DND-41 (cell line): Measurements from ENCODE around the gene DHRSX.

Experiments
- ATAC-seq: fragments of 200-7000 bp; cut with Tn5 transposase; 3 replicates; pipeline ENCODE4 v1.9.1; 2021; ENCODE audit warnings: low read depth; ENCODE audit not compliant: insufficient read depth
- DNase-seq: peaks from one replicate; pipeline ENCODE4 v3.0.0-alpha.2; 2020
- H2AFZ ChIP-seq: 2 replicates; pipeline ENCODE4 v1.6.0; 2012; ENCODE audit warnings: low read depth, low read length
- H3K27ac ChIP-seq: 2 replicates; pipeline ENCODE4 v1.5.1; 2012; ENCODE audit warnings: low read length, inconsistent platforms
- H3K27me3 ChIP-seq: fragments of 200-600 bp; sonication (generic); 2 replicates; pipeline ENCODE4 v1.6.0; 2012; ENCODE audit warnings: low read length, mild to moderate bottlenecking, inconsistent platforms; ENCODE audit not compliant: insufficient read depth, poor library complexity
- H3K36me3 ChIP-seq: 2 replicates; pipeline ENCODE4 v1.5.1; 2012; ENCODE audit warnings: low read length, inconsistent platforms; ENCODE audit not compliant: insufficient read depth
- H3K4me1 ChIP-seq: 2 replicates; pipeline ENCODE4 v1.5.1; 2012; ENCODE audit warnings: mild to moderate bottlenecking, low read length; ENCODE audit not compliant: insufficient read depth
- H3K4me2 ChIP-seq: 2 replicates; pipeline ENCODE4 v1.6.0; 2012; ENCODE audit warnings: mild to moderate bottlenecking, moderate library complexity, low read length, inconsistent platforms; ENCODE audit not compliant: insufficient read depth
- H3K4me3 ChIP-seq, 2 experiments: fragments of 200-600 bp in 1 of 2; shearing (Covaris generic) in 1 of 2; 2 replicates each; pipeline ENCODE4 v1.5.1; 2012 to 2016; ENCODE audit warnings: inconsistent platforms in 2 of 2, low read length in 2 of 2, mild to moderate bottlenecking in 2 of 2, low read depth in 1 of 2, moderate library complexity in 1 of 2
- H3K79me2 ChIP-seq: 2 replicates; pipeline ENCODE4 v1.6.0; 2012; ENCODE audit warnings: low read length, inconsistent platforms; ENCODE audit not compliant: insufficient read depth
- H3K9ac ChIP-seq: 2 replicates; pipeline ENCODE4 v1.6.0; 2012; ENCODE audit warnings: low read depth, mild to moderate bottlenecking, inconsistent platforms, low read length, moderate library complexity
- H3K9me3 ChIP-seq: 2 replicates; pipeline ENCODE4 v1.5.1; 2012; ENCODE audit warnings: low read length, moderate library complexity, mild to moderate bottlenecking, inconsistent platforms; ENCODE audit not compliant: insufficient read depth, severe bottlenecking
- H4K20me1 ChIP-seq: 2 replicates; pipeline ENCODE4 v1.6.0; 2012; ENCODE audit warnings: low read length; ENCODE audit not compliant: insufficient read depth
- CTCF ChIP-seq: IDR thresholded peaks from 2 replicates; pipeline ENCODE4 v1.5.1; 2012; ENCODE audit warnings: borderline replicate concordance, low read length, moderate library complexity, mild to moderate bottlenecking; ENCODE audit not compliant: poor library complexity, severe bottlenecking; ENCODE audit errors: extremely low read depth
- EZH2 ChIP-seq: IDR thresholded peaks from 3 replicates; pipeline ENCODE4 v1.6.1; 2012; ENCODE audit warnings: borderline replicate concordance, low read depth, mild to moderate bottlenecking, moderate library complexity, low read length, inconsistent platforms; ENCODE audit not compliant: severe bottlenecking

DHRSX gene

GRCh38 chrX:2172359-2172758 is 328.4 kb downstream of the DHRSX start:
- ATAC-seq (no peak), DNase-seq (no peak)
- H3K79me2 ChIP-seq = no peaks in the 10 kb centered on the region
- H3K4me2 ChIP-seq = no peak overlapping the region
- H3K4me3 ChIP-seq = no peak overlapping the region
- H3K4me1 ChIP-seq = no peaks in the 10 kb centered on the region
- H3K9me3 ChIP-seq = no peaks in the 10 kb centered on the region
- H3K27me3 ChIP-seq = no peaks in the 10 kb centered on the region
- H2AFZ ChIP-seq = no peak overlapping the region
- H3K27ac ChIP-seq = no peak overlapping the region
- H3K36me3 ChIP-seq = no peaks in the 10 kb centered on the region
- H4K20me1 ChIP-seq = no peaks in the 10 kb centered on the region
- H3K9ac ChIP-seq = no peak overlapping the region
- TF ChIP-seq CTCF (no peak), EZH2 (no peak)
